ENCODE data around the gene DCBLD2. TPM values are rescaled to one million over a fixed set of nuclear protein-coding genes. Genes with fewer than 3 reads are reported as not detected.

Gene DCBLD2
- total RNA-seq, 1 experiment from 2014 or later, result 33.6 TPM

GRCh38 chr3:98772022-98772421 lies 129.5 kb downstream of the DCBLD2 start:
- ChIA-PET CTCF (no interaction called here), POLR2A (ENCODE audit: low non-redundant PET) (no interaction called here)
- no peak for DNase-seq (ENCODE audit: low spot score)
- Histone ChIP-seq H3K4me1 (ENCODE audit: insufficient read depth, low read length, poor library complexity, severe bottlenecking) (peaks cover 22% of the 10 kb centered on the region), H3K27ac (ENCODE audit: low read depth, low read length, poor library complexity, severe bottlenecking) (no peak overlapping the region), H3K27me3 (replicated peaks; ENCODE audit: insufficient read depth, low read depth, low read length, poor library complexity) (no peaks in the 10 kb centered on the region), H3K36me3 (ENCODE audit: insufficient read depth, low read length, poor library complexity, severe bottlenecking) (no peaks in the 10 kb centered on the region), H3K4me3 (ENCODE audit: low read depth, low read length, poor library complexity, severe bottlenecking) (no peak overlapping the region), H3K9me3 (ENCODE audit: low read depth, low read length, poor library complexity, severe bottlenecking) (no peaks in the 10 kb centered on the region)
- TF ChIP-seq EZH2 (IDR thresholded peaks at IDR 0.05; ENCODE audit: borderline replicate concordance, low read depth, low read length, poor library complexity, severe bottlenecking) (no peak), CTCF (conservative IDR thresholded peaks at IDR 0.05; ENCODE audit: low read depth, low read length) (no peak)
- no TSS peak for BruUV-seq (replicated peaks)
- intact Hi-C loops (cut with micrococcal nuclease; ENCODE audit: unreplicated experiment), result no loop called here

DNA sequence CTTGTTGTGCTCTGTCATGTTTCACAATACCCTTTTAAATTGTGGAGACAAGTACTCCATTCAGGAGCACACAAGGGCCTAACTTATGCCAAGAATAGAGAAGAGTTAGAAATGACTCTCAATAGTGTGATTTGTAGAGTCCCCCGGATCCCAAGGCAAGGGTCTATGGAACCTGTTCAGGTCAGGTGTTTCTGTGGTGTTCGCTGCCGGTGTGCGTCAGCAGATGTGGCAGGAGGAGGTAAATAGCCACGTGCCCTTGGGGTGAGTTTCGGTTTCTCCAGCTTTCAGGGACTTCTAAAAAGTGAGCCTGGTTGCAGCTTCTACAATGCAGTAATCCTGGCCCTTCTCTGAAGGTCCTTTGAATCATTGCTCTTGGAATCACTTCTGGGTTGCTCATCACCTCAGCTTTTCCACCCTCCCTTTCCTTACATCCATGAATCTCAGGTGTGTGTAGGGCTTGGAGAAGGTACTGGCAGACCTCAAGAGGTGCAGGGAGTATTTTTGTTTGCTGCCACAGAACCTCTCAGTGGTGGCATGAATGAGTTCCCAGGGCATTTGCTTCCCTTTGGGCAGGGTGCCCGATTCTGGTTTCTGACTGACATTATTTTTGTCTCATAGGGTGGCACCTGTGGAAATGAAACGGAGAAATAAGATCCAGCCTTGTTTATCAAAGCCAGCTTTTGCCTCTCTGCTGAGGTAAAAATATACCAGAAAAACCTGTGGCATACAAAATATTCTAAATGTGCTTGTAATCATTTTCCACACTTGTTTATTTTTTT lies 131.0 kb downstream of the DCBLD2 start:
- Histone ChIP-seq H3K4me1 (ENCODE audit: insufficient read depth, low read length, poor library complexity, severe bottlenecking) (peaks cover 29% of the 10 kb centered on the region), H3K27ac (ENCODE audit: low read depth, low read length, poor library complexity, severe bottlenecking) (no peak overlapping the region), H3K27me3 (replicated peaks; ENCODE audit: insufficient read depth, low read depth, low read length, poor library complexity) (no peaks in the 10 kb centered on the region), H3K36me3 (ENCODE audit: insufficient read depth, low read length, poor library complexity, severe bottlenecking) (no peaks in the 10 kb centered on the region), H3K4me3 (ENCODE audit: low read depth, low read length, poor library complexity, severe bottlenecking) (no peak overlapping the region), H3K9me3 (ENCODE audit: low read depth, low read length, poor library complexity, severe bottlenecking) (no peaks in the 10 kb centered on the region)
- CTCF ChIA-PET, result no interaction called here
- intact Hi-C loops (cut with micrococcal nuclease; ENCODE audit: unreplicated experiment), result no loop called here
- TF ChIP-seq EZH2 (IDR thresholded peaks at IDR 0.05; ENCODE audit: borderline replicate concordance, low read depth, low read length, poor library complexity, severe bottlenecking) (no peak), CTCF (conservative IDR thresholded peaks at IDR 0.05; ENCODE audit: low read depth, low read length) (no peak)
- no peak for DNase-seq (ENCODE audit: low spot score)
- BruUV-seq (replicated peaks), result no TSS peak
- POLR2A ChIA-PET (ENCODE audit: low non-redundant PET), result no interaction called here

- Histone ChIP-seq H3K9me3 (ENCODE audit: low read depth, low read length, poor library complexity, severe bottlenecking) (no peaks in the 10 kb centered on the region), H3K27ac (ENCODE audit: low read depth, low read length, poor library complexity, severe bottlenecking) (no peak overlapping the region), H3K36me3 (ENCODE audit: insufficient read depth, low read length, poor library complexity, severe bottlenecking) (no peaks in the 10 kb centered on the region), H3K4me3 (ENCODE audit: low read depth, low read length, poor library complexity, severe bottlenecking) (no peak overlapping the region), H3K4me1 (ENCODE audit: insufficient read depth, low read length, poor library complexity, severe bottlenecking) (peaks cover 30% of the 10 kb centered on the region), H3K27me3 (replicated peaks; ENCODE audit: insufficient read depth, low read depth, low read length, poor library complexity) (no peaks in the 10 kb centered on the region)
- CTCF ChIA-PET, result no interaction called here
- intact Hi-C loops (cut with micrococcal nuclease; ENCODE audit: unreplicated experiment), result no loop called here
- TF ChIP-seq EZH2 (IDR thresholded peaks at IDR 0.05; ENCODE audit: borderline replicate concordance, low read depth, low read length, poor library complexity, severe bottlenecking) (no peak), CTCF (conservative IDR thresholded peaks at IDR 0.05; ENCODE audit: low read depth, low read length) (no peak)
- DNase-seq (ENCODE audit: low spot score), result no peak
- BruUV-seq (replicated peaks), result no TSS peak
- POLR2A ChIA-PET (ENCODE audit: low non-redundant PET), result no interaction called here
These were observed 132.0 kb downstream of the DCBLD2 start for GRCh38 chr3:98769448-98769847.
